AG04449 (cell line): ENCODE measurements around the gene CPLX4.

Source experiments
- CTCF ChIA-PET: fragments of 350-600 bp; formaldehyde crosslinking; extraction: SDS; loops from one replicate; lab custom pipeline; 2021; ENCODE audit warnings: antibody characterized with exemption; lab: Yijun Ruan, JAX
- POLR2A ChIA-PET: fragments of 400-600, 350-600 bp; formaldehyde crosslinking; extraction: SDS; loops from one replicate; lab custom pipeline; 2020; ENCODE audit warnings: antibody characterized with exemption, inconsistent platforms; lab: Yijun Ruan, JAX
- DNase-seq: peaks from one replicate; pipeline ENCODE4 v3.0.0-alpha.2; 2010; ENCODE audit warnings: low read depth, low spot score
- H3K4me3 ChIP-seq: 2 replicates; pipeline ENCODE4 v1.5.1; 2011; ENCODE audit warnings: low read depth, mild to moderate bottlenecking, control low read depth, low read length
- TF ChIP-seq, protein P1 (sequence below): IDR thresholded peaks from one replicate; pipeline ENCODE4 v1.5.1; 2011; ENCODE audit warnings: mild to moderate bottlenecking, moderate library complexity, low read length, control low read depth, inconsistent platforms; ENCODE audit not compliant: insufficient read depth; ENCODE audit errors: missing control alignments

CPLX4 gene

DNA sequence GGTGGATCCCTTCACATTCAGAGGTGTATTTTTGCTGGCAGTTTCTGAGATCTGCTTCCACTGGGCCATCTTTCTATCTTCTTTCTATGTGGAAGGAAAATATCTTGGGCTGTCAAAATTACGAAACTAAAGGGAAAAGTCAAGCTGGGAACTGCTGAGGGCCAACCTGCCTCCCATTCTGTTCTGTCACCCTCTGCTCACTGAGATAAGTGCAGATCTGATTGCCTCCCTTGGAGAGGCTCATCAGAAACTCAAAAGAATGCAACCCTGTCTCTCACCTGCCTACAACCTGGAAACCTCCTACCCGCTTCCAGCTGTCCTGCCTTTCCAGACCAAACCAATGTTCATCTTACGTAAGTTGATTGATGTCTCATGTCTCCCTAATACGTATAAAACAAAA is 71.7 kb downstream of the CPLX4 start:
- TF ChIP-seq, protein P1, sequence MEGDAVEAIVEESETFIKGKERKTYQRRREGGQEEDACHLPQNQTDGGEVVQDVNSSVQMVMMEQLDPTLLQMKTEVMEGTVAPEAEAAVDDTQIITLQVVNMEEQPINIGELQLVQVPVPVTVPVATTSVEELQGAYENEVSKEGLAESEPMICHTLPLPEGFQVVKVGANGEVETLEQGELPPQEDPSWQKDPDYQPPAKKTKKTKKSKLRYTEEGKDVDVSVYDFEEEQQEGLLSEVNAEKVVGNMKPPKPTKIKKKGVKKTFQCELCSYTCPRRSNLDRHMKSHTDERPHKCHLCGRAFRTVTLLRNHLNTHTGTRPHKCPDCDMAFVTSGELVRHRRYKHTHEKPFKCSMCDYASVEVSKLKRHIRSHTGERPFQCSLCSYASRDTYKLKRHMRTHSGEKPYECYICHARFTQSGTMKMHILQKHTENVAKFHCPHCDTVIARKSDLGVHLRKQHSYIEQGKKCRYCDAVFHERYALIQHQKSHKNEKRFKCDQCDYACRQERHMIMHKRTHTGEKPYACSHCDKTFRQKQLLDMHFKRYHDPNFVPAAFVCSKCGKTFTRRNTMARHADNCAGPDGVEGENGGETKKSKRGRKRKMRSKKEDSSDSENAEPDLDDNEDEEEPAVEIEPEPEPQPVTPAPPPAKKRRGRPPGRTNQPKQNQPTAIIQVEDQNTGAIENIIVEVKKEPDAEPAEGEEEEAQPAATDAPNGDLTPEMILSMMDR = no peak
- ChIA-PET POLR2A (no interaction called here), CTCF (interaction anchor here (1.2 to 5.3 kb wide), 2 partner anchors 154 kb away, joined by 3 to 230 read pairs; no protein-coding TSS in a partner anchor)
- H3K4me3 ChIP-seq = no peak overlapping the region
- no peak for DNase-seq
